PC-9 (cell line): ENCODE results near the gene NPW. TPM values are rescaled to one million over a fixed set of nuclear protein-coding genes. Genes with fewer than 3 reads are reported as not detected.
A peak's percentile ranks its signal among the peaks of the same experiment; 100 is the strongest.

ENCODE experiments used
- BruUV-seq: library from RNA; stranded (reverse); fragments of 400-500 nt; replicated peaks from 2 replicates; lab custom pipeline; 2021; lab: Mats Ljungman, UMichigan
- CTCF ChIA-PET: fragments of 300-600 bp; sonication (Branson Sonifier 250); formaldehyde crosslinking; loops from one replicate; lab custom pipeline; 2022; ENCODE audit warnings: antibody characterized with exemption; lab: Charles Lee
- POLR2A ChIA-PET: fragments of 300-600 bp; sonication (Branson Sonifier 250); formaldehyde crosslinking; loops from one replicate; lab custom pipeline; 2022; ENCODE audit warnings: antibody characterized with exemption; ENCODE audit not compliant: unreplicated experiment; lab: Charles Lee
- DNase-seq, 2 experiments: peaks; one replicate each; pipeline versions ENCODE4 v3.0.0 to v3.0.0-alpha.2; 2015 to 2022; ENCODE audit warnings: mixed read lengths in 1 of 2
- H2AFZ ChIP-seq: fragments of 200-600 bp; sonication (generic); 2 replicates; pipeline ENCODE4 v1.8.1; 2017; ENCODE audit warnings: antibody characterized with exemption
- H3F3A ChIP-seq: fragments of 200-600 bp; sonication (generic); 2 replicates; pipeline ENCODE4 v1.8.1; 2017; ENCODE audit warnings: antibody characterized with exemption, mild to moderate bottlenecking, low read depth; ENCODE audit not compliant: insufficient read depth
- H3K27ac ChIP-seq: fragments of 200-600 bp; sonication (generic); 2 replicates; pipeline ENCODE4 v1.6.1; 2016; ENCODE audit warnings: mixed run types
- H3K27me3 ChIP-seq: fragments of 200-600 bp; sonication (generic); 2 replicates; pipeline ENCODE4 v1.6.1; 2016; ENCODE audit warnings: low read depth, mixed run types; ENCODE audit not compliant: insufficient read depth
- H3K36me3 ChIP-seq: fragments of 200-600 bp; sonication (generic); 2 replicates; pipeline ENCODE4 v1.6.1; 2016; ENCODE audit warnings: low read depth, mixed run types
- H3K4me1 ChIP-seq: fragments of 200-600 bp; sonication (generic); replicated peaks from 2 replicates; pipeline ENCODE4 v1.6.1; 2016; ENCODE audit warnings: mixed run types; ENCODE audit not compliant: insufficient read depth
- H3K4me2 ChIP-seq: fragments of 200-600 bp; sonication (generic); 2 replicates; pipeline ENCODE4 v1.6.1; 2017; ENCODE audit warnings: mixed run types
- H3K4me3 ChIP-seq: fragments of 200-600 bp; sonication (generic); 2 replicates; pipeline ENCODE4 v1.6.1; 2016; ENCODE audit warnings: mixed run types
- H3K79me2 ChIP-seq: fragments of 200-600 bp; sonication (generic); 2 replicates; pipeline ENCODE4 v1.6.1; 2017; ENCODE audit warnings: low read depth, mixed run types
- H3K9me2 ChIP-seq: fragments of 200-600 bp; sonication (generic); 2 replicates; pipeline ENCODE4 v1.8.1; 2017; ENCODE audit warnings: mild to moderate bottlenecking; ENCODE audit not compliant: insufficient read depth
- H3K9me3 ChIP-seq: fragments of 200-600 bp; sonication (generic); 2 replicates; pipeline ENCODE4 v1.8.1; 2016; ENCODE audit warnings: low read depth; ENCODE audit not compliant: insufficient read depth
- H4K20me1 ChIP-seq: fragments of 200-600 bp; sonication (generic); 2 replicates; pipeline ENCODE4 v1.8.1; 2017; ENCODE audit not compliant: insufficient read depth
- EZH2 ChIP-seq: fragments of 200-600 bp; sonication (generic); IDR thresholded peaks from 2 replicates; pipeline ENCODE4 v1.8.0; 2017; ENCODE audit warnings: antibody characterized with exemption, low read depth
- intact Hi-C: fragments of 100-400 bp; cut with micrococcal nuclease; formaldehyde crosslinking; loops from one replicate; pipeline ENCODE4 v1.10.0; 2022; ENCODE audit not compliant: unreplicated experiment
- total RNA-seq: library from RNA; stranded (reverse); gene quantifications from 2 replicates; pipeline ENCODE4 v1.2.3, GENCODE V29; 2021
- TF ChIP-seq, protein P1 (sequence below): fragments of 200-600 bp; sonication (generic); conservative IDR thresholded peaks from 2 replicates; pipeline ENCODE4 v1.6.1; 2017; ENCODE audit warnings: mixed run types, antibody characterized with exemption, mild to moderate bottlenecking, moderate library complexity

Gene NPW
- total RNA-seq, 1 experiment from 2014 or later = 4.0 TPM

DNA sequence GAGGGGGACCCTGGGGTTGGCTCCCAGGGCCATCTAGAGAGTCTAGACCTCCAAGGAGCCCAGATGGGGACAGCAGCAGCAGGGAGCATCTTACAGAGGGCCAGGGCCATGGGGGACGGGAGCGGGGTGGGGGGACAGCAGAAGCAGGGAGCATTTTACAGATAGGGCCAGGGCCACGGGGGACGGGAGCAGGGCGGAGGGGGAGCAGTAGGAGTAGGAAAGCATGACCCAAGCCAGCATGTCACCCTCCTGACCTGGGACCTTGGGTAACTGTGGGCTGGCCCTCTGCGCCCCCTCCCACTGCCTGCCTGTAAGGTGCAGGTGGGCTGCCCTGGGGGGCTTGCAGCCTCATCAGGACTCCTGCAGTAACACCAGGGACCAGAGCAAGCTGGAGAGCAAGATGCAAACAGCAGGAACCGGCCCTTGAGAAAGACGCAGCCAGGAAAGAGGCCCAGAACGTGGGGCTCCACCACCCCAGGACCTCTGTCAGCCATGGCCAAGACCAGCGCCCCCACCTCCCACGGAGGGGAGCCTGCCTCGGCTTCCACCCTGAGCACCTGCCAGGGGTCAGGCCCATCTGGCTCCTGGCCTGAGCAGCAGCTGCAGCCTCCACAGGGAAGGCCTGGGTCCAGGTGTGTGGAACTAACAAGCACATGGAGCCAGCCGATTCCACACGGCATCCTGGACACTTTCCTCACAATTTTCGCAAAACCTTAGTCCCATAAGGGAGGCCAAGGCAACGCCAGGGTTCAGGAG, 12.3 kb upstream of the NPW start:
- H3K9me2 ChIP-seq = no peaks in the 10 kb centered on the region
- no peaks in the 10 kb centered on the region for H3K27me3 ChIP-seq
- H3K27ac ChIP-seq = peak overlapping the region; percentile 13; the same call in 1 of the 2 replicates
- no peaks in the 10 kb centered on the region for H3K9me3 ChIP-seq
- H3K4me1 ChIP-seq = peaks cover 19% of the 10 kb centered on the region
- intact Hi-C loops = loop anchor here (10.0 kb wide), 1 partner anchor 248 kb away; the partner anchor contains the start of gene ECI1
- no peak for DNase-seq
- peak overlapping the region; percentile 95 for H3K4me2 ChIP-seq
- H4K20me1 ChIP-seq = peaks cover 49% of the 10 kb centered on the region
- CTCF ChIA-PET = interaction anchor here (1.0 kb wide), 1 partner anchor 133 kb away, joined by 3 read pairs; no protein-coding TSS in a partner anchor
- peaks cover 17% of the 10 kb centered on the region; the same call in 1 of the 2 replicates for H3F3A ChIP-seq
- H3K36me3 ChIP-seq = 0 out of 2 replicates have a peak, but pooled peaks cover 5% of the 10 kb centered on the region
- H3K79me2 ChIP-seq = peaks cover 72% of the 10 kb centered on the region
- TF ChIP-seq, protein P1, sequence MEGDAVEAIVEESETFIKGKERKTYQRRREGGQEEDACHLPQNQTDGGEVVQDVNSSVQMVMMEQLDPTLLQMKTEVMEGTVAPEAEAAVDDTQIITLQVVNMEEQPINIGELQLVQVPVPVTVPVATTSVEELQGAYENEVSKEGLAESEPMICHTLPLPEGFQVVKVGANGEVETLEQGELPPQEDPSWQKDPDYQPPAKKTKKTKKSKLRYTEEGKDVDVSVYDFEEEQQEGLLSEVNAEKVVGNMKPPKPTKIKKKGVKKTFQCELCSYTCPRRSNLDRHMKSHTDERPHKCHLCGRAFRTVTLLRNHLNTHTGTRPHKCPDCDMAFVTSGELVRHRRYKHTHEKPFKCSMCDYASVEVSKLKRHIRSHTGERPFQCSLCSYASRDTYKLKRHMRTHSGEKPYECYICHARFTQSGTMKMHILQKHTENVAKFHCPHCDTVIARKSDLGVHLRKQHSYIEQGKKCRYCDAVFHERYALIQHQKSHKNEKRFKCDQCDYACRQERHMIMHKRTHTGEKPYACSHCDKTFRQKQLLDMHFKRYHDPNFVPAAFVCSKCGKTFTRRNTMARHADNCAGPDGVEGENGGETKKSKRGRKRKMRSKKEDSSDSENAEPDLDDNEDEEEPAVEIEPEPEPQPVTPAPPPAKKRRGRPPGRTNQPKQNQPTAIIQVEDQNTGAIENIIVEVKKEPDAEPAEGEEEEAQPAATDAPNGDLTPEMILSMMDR = no peak
- no peak overlapping the region for H2AFZ ChIP-seq
- POLR2A ChIA-PET = interaction anchor here (0.5 to 0.6 kb wide), 2 partner anchors 23 to 42 kb away, joined by 3 to 4 read pairs; no protein-coding TSS in a partner anchor
- no TSS peak for BruUV-seq
- H3K4me3 ChIP-seq = peak overlapping the region; percentile 88; the same call in 1 of the 2 replicates

DNA sequence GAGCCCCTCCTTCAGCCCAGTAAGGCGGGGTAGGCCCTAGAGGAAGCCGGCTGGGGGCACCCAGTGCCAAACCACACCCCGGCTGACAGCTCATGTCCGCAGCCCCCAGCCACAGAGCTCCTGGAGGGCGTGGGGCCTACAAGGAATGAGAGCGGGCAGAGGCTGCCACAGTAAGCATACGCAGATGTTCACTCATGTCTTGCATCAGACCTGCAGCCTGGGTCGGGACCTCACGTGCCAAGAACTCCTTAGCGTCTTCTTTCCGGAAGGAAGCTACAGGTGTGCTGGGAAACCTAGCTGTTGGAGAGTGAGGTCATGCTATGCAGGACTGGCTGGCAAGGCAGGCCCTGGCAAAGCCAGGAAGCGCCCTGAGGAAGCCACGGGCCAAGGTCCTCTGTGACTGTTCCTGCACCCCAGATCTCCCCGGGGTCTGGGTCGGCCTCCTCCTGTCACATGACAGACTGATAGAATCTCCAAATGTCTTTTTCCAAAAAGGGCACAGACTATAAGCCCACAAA, 11.5 kb upstream of the NPW start:
- Histone ChIP-seq H3K4me3 (peak overlapping the region; percentile 88), H3F3A (peaks cover 17% of the 10 kb centered on the region; the same call in 1 of the 2 replicates), H3K4me2 (peak overlapping the region; percentile 95), H2AFZ (no peak overlapping the region), H3K9me2 (no peaks in the 10 kb centered on the region), H3K79me2 (peaks cover 72% of the 10 kb centered on the region), H3K27me3 (no peaks in the 10 kb centered on the region), H3K4me1 (peaks cover 19% of the 10 kb centered on the region), H4K20me1 (peaks cover 49% of the 10 kb centered on the region), H3K27ac (peak overlapping the region; percentile 13; the same call in 1 of the 2 replicates), H3K36me3 (0 out of 2 replicates have a peak, but pooled peaks cover 5% of the 10 kb centered on the region), H3K9me3 (no peaks in the 10 kb centered on the region)
- intact Hi-C loops = loop anchor here (2.0 to 10.0 kb wide), 2 partner anchors 23 to 247 kb away; partner anchors contain the start of genes ECI1 and GFER
- TF ChIP-seq, protein P1 = no peak
- no peak for TF ChIP-seq EZH2
- BruUV-seq = no TSS peak
- peak; percentile 64 to 75 for DNase-seq
- POLR2A ChIA-PET = interaction anchor here (0.5 to 1.4 kb wide), 5 partner anchors 14 to 147 kb away, joined by 3 to 16 read pairs (median 4); partner anchors contain the start of gene TRAF7
- CTCF ChIA-PET = interaction anchor here (0.5 to 1.0 kb wide), 2 partner anchors 132 to 147 kb away, joined by 3 to 4 read pairs; partner anchors contain the start of gene TRAF7

DNA sequence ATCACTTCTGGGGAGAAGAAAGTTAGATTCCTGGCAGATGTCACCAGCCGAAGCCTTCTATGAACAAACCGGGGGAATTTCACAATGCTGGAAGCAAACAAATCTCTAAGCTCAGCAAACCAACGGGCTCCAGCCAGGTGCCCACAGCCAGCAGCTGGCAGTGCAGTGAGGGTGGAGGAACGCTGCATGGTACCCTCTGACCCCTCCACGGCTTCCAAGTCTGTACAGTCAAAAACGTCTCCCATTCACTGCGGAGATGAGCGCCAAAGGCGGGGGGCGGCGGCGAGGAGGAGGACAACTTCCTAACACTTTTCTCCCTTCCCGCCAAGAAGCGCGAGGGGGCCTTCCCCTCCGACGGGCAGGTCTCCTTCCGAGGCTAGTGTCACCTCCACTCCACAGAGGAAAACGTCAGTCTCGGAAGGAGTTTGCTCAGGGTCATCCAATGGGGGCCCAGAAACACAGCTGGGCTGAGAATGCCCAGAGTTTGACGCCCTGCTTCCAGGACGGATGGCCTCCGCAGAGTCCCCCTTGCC, 10.9 kb upstream of the NPW start:
- POLR2A ChIA-PET = interaction anchor here (0.6 to 1.4 kb wide), 3 partner anchors 15 to 147 kb away, joined by 3 to 16 read pairs (median 5); partner anchors contain the start of gene TRAF7
- peak in 1 of 2 experiments; percentile 62 for DNase-seq
- peaks cover 17% of the 10 kb centered on the region; the same call in 1 of the 2 replicates for H3F3A ChIP-seq

More for the DNA sequence above, 10.9 kb upstream of the NPW start:
- H3K4me3 ChIP-seq = peak overlapping the region; percentile 88
- H3K36me3 ChIP-seq = no peaks in the 10 kb centered on the region
- no peak overlapping the region for H2AFZ ChIP-seq
- intact Hi-C loops = loop anchor here (2.0 to 10.0 kb wide), 2 partner anchors 24 to 246 kb away; partner anchors contain the start of genes ECI1 and GFER
- H3K9me2 ChIP-seq = no peaks in the 10 kb centered on the region
- BruUV-seq = TSS peak; percentile 73
- CTCF ChIA-PET = interaction anchor here (0.5 to 1.0 kb wide), 2 partner anchors 132 to 147 kb away, joined by 3 to 4 read pairs; partner anchors contain the start of gene TRAF7
- TF ChIP-seq EZH2 = no peak
- TF ChIP-seq, protein P1 = no peak
- H3K9me3 ChIP-seq = no peaks in the 10 kb centered on the region
- peak overlapping the region; percentile 95 for H3K4me2 ChIP-seq
- H4K20me1 ChIP-seq = peaks cover 42% of the 10 kb centered on the region
- no peaks in the 10 kb centered on the region for H3K27me3 ChIP-seq
- peak overlapping the region; percentile 13 for H3K27ac ChIP-seq
- peaks cover 67% of the 10 kb centered on the region for H3K79me2 ChIP-seq
- peaks cover 19% of the 10 kb centered on the region for H3K4me1 ChIP-seq
